Ishikawa (cell line): ENCODE measurements around the gene C16orf78.

Experiments
- CEBPB ChIP-seq: IDR thresholded peaks from 2 replicates; pipeline ENCODE4 v1.6.1; 2012
- CREB1 ChIP-seq: IDR thresholded peaks from 2 replicates; pipeline ENCODE4 v1.6.1; 2012; ENCODE audit warnings: low read depth
- EGR1 ChIP-seq: IDR thresholded peaks from 2 replicates; pipeline ENCODE4 v1.6.1; 2012
- EP300 ChIP-seq: IDR thresholded peaks from 2 replicates; pipeline ENCODE4 v1.6.1; 2012; ENCODE audit warnings: borderline replicate concordance
- FOXM1 ChIP-seq: IDR thresholded peaks from 2 replicates; pipeline ENCODE4 v1.6.1; 2012; ENCODE audit warnings: low read depth, borderline replicate concordance
- NFIC ChIP-seq: IDR thresholded peaks from 2 replicates; pipeline ENCODE4 v1.6.1; 2012
- RAD21 ChIP-seq: IDR thresholded peaks from 2 replicates; pipeline ENCODE4 v1.6.1; 2012; ENCODE audit warnings: low read depth
- TAF1 ChIP-seq: IDR thresholded peaks from 2 replicates; pipeline ENCODE4 v1.6.1; 2012; ENCODE audit warnings: low read depth, mild to moderate bottlenecking
- TCF12 ChIP-seq: IDR thresholded peaks from 2 replicates; pipeline ENCODE4 v1.6.1; 2012; ENCODE audit warnings: low read depth
- TEAD4 ChIP-seq: IDR thresholded peaks from 2 replicates; pipeline ENCODE4 v1.6.1; 2012
- YY1 ChIP-seq: IDR thresholded peaks from 2 replicates; pipeline ENCODE4 v1.6.1; 2012; ENCODE audit warnings: low read depth
- ZBTB7A ChIP-seq: IDR thresholded peaks from 2 replicates; pipeline ENCODE4 v1.6.1; 2012; ENCODE audit warnings: low read depth
- TF ChIP-seq, protein P1 (sequence below): IDR thresholded peaks from 2 replicates; pipeline ENCODE4 v1.6.1; 2012; ENCODE audit warnings: low read depth, mild to moderate bottlenecking
- TF ChIP-seq, protein P2 (sequence below): IDR thresholded peaks from 2 replicates; pipeline ENCODE4 v1.6.1; 2012
- TF ChIP-seq, protein P3 (sequence below): IDR thresholded peaks from 2 replicates; pipeline ENCODE4 v1.6.1; 2012

C16orf78 gene, protein sequence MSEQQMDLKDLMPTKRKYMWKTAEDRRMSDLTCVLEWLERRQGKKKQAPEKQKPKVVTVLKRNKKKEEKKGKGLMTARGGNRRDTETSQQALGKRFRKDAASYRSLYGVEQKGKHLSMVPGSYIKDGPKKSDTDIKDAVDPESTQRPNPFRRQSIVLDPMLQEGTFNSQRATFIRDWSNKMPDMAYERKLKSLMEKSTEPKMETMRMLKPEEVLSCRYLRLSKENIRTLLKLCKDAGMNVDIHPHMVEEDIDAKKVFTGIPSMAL

DNA sequence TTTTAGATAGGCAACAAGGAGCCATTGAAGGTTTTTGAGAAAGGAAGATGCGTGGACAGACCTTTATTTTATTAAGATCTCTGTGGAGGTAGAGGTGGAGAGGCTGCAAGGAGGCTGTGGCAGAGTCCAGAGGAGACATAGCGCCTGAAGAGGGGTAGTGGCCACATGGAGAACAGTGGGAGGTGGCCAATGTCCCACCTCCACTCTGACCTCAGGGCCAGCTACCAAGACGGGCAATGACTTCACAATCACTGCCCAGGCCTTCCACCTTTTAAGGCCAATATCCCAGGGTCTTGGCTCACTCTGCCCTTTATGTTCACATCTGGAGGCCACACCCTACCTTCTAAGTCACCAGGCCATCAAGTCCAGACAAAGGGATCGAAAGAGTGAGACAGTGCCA is at the start of gene C16orf78:
C16orf78 (plus strand) TSS at position 301 of the 400 bp plus-strand sequence. CDS start 136 bp downstream, outside the sequence.
- TF ChIP-seq, protein P1, sequence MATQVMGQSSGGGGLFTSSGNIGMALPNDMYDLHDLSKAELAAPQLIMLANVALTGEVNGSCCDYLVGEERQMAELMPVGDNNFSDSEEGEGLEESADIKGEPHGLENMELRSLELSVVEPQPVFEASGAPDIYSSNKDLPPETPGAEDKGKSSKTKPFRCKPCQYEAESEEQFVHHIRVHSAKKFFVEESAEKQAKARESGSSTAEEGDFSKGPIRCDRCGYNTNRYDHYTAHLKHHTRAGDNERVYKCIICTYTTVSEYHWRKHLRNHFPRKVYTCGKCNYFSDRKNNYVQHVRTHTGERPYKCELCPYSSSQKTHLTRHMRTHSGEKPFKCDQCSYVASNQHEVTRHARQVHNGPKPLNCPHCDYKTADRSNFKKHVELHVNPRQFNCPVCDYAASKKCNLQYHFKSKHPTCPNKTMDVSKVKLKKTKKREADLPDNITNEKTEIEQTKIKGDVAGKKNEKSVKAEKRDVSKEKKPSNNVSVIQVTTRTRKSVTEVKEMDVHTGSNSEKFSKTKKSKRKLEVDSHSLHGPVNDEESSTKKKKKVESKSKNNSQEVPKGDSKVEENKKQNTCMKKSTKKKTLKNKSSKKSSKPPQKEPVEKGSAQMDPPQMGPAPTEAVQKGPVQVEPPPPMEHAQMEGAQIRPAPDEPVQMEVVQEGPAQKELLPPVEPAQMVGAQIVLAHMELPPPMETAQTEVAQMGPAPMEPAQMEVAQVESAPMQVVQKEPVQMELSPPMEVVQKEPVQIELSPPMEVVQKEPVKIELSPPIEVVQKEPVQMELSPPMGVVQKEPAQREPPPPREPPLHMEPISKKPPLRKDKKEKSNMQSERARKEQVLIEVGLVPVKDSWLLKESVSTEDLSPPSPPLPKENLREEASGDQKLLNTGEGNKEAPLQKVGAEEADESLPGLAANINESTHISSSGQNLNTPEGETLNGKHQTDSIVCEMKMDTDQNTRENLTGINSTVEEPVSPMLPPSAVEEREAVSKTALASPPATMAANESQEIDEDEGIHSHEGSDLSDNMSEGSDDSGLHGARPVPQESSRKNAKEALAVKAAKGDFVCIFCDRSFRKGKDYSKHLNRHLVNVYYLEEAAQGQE = no peak
- TF ChIP-seq NFIC (no peak), TEAD4 (no peak), EP300 (no peak), EGR1 (no peak), YY1 (no peak), CEBPB (no peak), ZBTB7A (no peak)

DNA sequence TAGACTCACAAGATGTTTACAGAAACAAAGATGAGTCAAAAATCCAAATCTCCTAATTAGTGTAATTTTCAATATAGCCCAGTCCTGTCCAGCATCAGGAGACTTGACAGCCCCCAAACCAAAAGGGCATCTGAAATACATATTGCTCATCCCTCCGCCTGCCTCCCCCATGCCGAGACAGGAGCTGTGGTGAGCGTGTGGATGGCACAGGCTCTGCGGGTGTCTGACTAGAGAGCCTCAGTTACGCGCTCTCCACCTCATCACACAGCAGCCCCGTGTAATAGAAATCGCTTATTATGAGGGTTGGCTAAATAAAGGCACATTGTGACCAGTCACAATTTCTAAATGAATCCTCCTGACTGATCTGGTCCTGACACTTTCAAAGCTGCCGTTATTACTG is 48.9 kb upstream of the C16orf78 start:
- TF ChIP-seq, protein P2, sequence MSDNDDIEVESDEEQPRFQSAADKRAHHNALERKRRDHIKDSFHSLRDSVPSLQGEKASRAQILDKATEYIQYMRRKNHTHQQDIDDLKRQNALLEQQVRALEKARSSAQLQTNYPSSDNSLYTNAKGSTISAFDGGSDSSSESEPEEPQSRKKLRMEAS = no peak
- TF ChIP-seq RAD21 (no peak), EP300 (no peak), TAF1 (no peak), TCF12 (no peak)

DNA sequence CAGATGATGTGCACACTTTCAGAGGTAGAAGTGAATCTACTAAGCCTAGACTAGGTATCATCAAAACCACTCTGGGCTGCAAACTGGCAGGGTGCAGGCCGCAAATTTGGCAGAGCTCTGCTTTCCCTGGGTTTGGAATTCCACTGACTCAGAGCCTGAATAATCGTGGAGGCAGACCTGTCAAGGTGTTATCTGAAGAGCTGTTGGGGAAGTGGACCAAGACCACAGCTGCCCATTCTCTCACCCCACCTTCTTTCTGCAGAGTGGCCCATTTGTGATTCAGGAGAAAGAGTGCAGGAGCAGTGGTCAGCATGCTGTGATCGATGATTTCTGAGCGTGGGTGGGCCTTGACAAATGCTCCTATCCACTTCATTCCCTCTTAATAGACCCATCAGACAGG is 46.1 kb upstream of the C16orf78 start:
- TF ChIP-seq TAF1 (no peak), EGR1 (no peak), NFIC (no peak), ZBTB7A (no peak), TCF12 (no peak), EP300 (no peak), TEAD4 (no peak), CREB1 (no peak), RAD21 (no peak), CEBPB (no peak), YY1 (no peak), FOXM1 (no peak)
- TF ChIP-seq, protein P1 = no peak
- TF ChIP-seq, protein P3, sequence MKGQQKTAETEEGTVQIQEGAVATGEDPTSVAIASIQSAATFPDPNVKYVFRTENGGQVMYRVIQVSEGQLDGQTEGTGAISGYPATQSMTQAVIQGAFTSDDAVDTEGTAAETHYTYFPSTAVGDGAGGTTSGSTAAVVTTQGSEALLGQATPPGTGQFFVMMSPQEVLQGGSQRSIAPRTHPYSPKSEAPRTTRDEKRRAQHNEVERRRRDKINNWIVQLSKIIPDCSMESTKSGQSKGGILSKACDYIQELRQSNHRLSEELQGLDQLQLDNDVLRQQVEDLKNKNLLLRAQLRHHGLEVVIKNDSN = no peak
- TF ChIP-seq, protein P2 = no peak

DNA sequence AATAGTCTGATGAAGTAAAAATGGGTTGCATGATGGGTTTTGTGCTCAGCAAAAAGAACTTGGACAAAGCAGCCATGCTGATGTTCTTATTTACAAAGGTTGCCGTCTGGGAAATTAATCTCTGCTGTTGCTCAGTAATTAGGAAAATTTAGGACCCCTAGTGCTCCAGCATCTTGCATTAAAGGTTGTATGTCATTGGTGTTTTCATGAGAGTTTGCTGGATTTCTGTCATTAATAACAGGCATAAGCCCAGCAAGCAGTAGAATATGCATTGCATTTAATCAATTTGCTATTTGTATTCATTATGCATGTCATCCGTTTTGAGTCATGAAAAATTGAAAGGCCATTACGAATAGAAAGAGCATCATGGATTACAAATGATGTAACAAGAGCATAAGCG is 45.3 kb upstream of the C16orf78 start:
- TF ChIP-seq, protein P3 = no peak
- TF ChIP-seq, protein P1 = no peak
- TF ChIP-seq CEBPB = no peak
- no peak for TF ChIP-seq EP300
- TF ChIP-seq RAD21 = no peak
- no peak for TF ChIP-seq YY1
- no peak for TF ChIP-seq TEAD4
- no peak for TF ChIP-seq EGR1
- no peak for TF ChIP-seq TCF12
